Liver (tissue), 9 donors: ENCODE results near the gene CPT1B. TPM values are rescaled to one million over a fixed set of nuclear protein-coding genes. Genes with fewer than 3 reads are reported as not detected.

Experiments
- DNase-seq: peaks from one replicate; pipeline ENCODE4 v3.0.0-alpha.2; 2017; ENCODE audit warnings: low spot score
- H3K27ac ChIP-seq, 2 donors: one replicate each; pipeline ENCODE4 v1.7.0; 2013; ENCODE audit warnings: inconsistent platforms in 2 of 2, low read length in 2 of 2, control low read depth in 1 of 2, low read depth in 1 of 2, mild to moderate bottlenecking in 1 of 2
- H3K27me3 ChIP-seq, 4 donors: one replicate each; pipeline versions ENCODE4 v1.6.1 to v1.7.0; 2013; ENCODE audit warnings: low read length in 3 of 4, inconsistent platforms in 1 of 4, mild to moderate bottlenecking in 1 of 4, moderate library complexity in 1 of 4; ENCODE audit not compliant: control insufficient read depth in 4 of 4, insufficient read depth in 4 of 4
- H3K36me3 ChIP-seq, 4 donors: one replicate each; pipeline versions ENCODE4 v1.6.1 to v1.7.0; 2013; ENCODE audit warnings: low read length in 3 of 4, mild to moderate bottlenecking in 3 of 4, low read depth in 1 of 4, moderate library complexity in 1 of 4; ENCODE audit not compliant: control insufficient read depth in 4 of 4, insufficient read depth in 3 of 4
- H3K4me1 ChIP-seq, 4 donors: one replicate each; pipeline versions ENCODE4 v1.6.1 to v1.7.0; 2013; ENCODE audit warnings: low read length in 3 of 4, mild to moderate bottlenecking in 3 of 4, moderate library complexity in 1 of 4; ENCODE audit not compliant: control insufficient read depth in 4 of 4, insufficient read depth in 4 of 4
- H3K4me3 ChIP-seq, 3 donors: one replicate each; pipeline versions ENCODE4 v1.6.1 to v1.7.0; 2013; ENCODE audit warnings: low read length in 3 of 3, control low read depth in 1 of 3, low read depth in 1 of 3, mild to moderate bottlenecking in 1 of 3
- H3K9ac ChIP-seq, 2 donors: one replicate each; pipeline ENCODE4 v1.7.0; 2013; ENCODE audit warnings: low read length in 2 of 2, mild to moderate bottlenecking in 2 of 2, moderate library complexity in 2 of 2, control low read depth in 1 of 2, low read depth in 1 of 2
- H3K9me3 ChIP-seq, 4 donors: one replicate each; pipeline versions ENCODE4 v1.6.1 to v1.7.0; 2013; ENCODE audit warnings: low read length in 3 of 4; ENCODE audit not compliant: control insufficient read depth in 4 of 4
- CTCF ChIP-seq: fragments of 150-350 bp; IDR thresholded peaks from 2 replicates; pipeline ENCODE4 v1.5.1; 2017; ENCODE audit warnings: improper control_type of control experiment, low read depth, low read length; ENCODE audit not compliant: missing input control
- EGR1 ChIP-seq, 2 donors: IDR thresholded peaks; 2 replicates each; pipeline ENCODE4 v1.6.1; 2016 to 2018; ENCODE audit warnings: antibody characterized with exemption in 2 of 2, low read depth in 2 of 2
- FOXA1 ChIP-seq: IDR thresholded peaks from 2 replicates; pipeline ENCODE4 v1.6.1; 2016; ENCODE audit warnings: antibody characterized with exemption
- FOXA2 ChIP-seq: IDR thresholded peaks from 2 replicates; pipeline ENCODE4 v1.6.1; 2016; ENCODE audit warnings: antibody characterized with exemption
- GABPA ChIP-seq, 2 donors: IDR thresholded peaks in 1 of 2; conservative IDR thresholded peaks in 1 of 2; 2 replicates each; pipeline ENCODE4 v1.6.1; 2016; ENCODE audit warnings: antibody characterized with exemption in 2 of 2, mild to moderate bottlenecking in 1 of 2, moderate library complexity in 1 of 2
- HNF4A ChIP-seq, 2 donors: conservative IDR thresholded peaks; 2 replicates each; pipeline ENCODE4 v1.6.1; 2016; ENCODE audit warnings: antibody characterized with exemption in 2 of 2, mild to moderate bottlenecking in 2 of 2
- HNF4G ChIP-seq: IDR thresholded peaks from 2 replicates; pipeline ENCODE4 v1.6.1; 2016; ENCODE audit warnings: antibody characterized with exemption
- JUND ChIP-seq, 2 donors: IDR thresholded peaks; 2 replicates each; pipeline ENCODE4 v1.6.1; 2016; ENCODE audit warnings: antibody characterized with exemption in 2 of 2
- MAX ChIP-seq: IDR thresholded peaks from 2 replicates; pipeline ENCODE4 v1.6.1; 2016; ENCODE audit warnings: antibody characterized with exemption
- NR2F2 ChIP-seq: IDR thresholded peaks from 2 replicates; pipeline ENCODE4 v1.6.1; 2016; ENCODE audit warnings: antibody characterized with exemption
- RAD21 ChIP-seq, 2 donors: IDR thresholded peaks; 2 replicates each; pipeline ENCODE4 v1.6.1; 2016; ENCODE audit warnings: antibody characterized with exemption in 2 of 2, mild to moderate bottlenecking in 2 of 2
- REST ChIP-seq: IDR thresholded peaks from 2 replicates; pipeline ENCODE4 v1.6.1; 2016; ENCODE audit warnings: antibody characterized with exemption, mild to moderate bottlenecking
- RXRA ChIP-seq, 2 donors: IDR thresholded peaks; 2 replicates each; pipeline ENCODE4 v1.6.1; 2017 to 2018; ENCODE audit warnings: antibody characterized with exemption in 2 of 2, mild to moderate bottlenecking in 1 of 2
- SP1 ChIP-seq: IDR thresholded peaks from 2 replicates; pipeline ENCODE4 v1.6.1; 2018; ENCODE audit warnings: antibody characterized with exemption, mild to moderate bottlenecking
- TAF1 ChIP-seq: conservative IDR thresholded peaks from 2 replicates; pipeline ENCODE4 v1.6.1; 2016; ENCODE audit warnings: antibody characterized with exemption, mild to moderate bottlenecking
- YY1 ChIP-seq: IDR thresholded peaks from 2 replicates; pipeline ENCODE4 v1.6.1; 2016; ENCODE audit warnings: antibody characterized with exemption, mild to moderate bottlenecking
- ZBTB33 ChIP-seq: IDR thresholded peaks from 2 replicates; pipeline ENCODE4 v1.6.1; 2016; ENCODE audit warnings: antibody characterized with exemption
- WGBS: extraction: QIAGEN DNeasy Blood & Tissue Kit; methylation state at CpG from one replicate; pipeline ENCODE4 v1.1.7; 2013; 5-methylcytosine and 5-hydroxymethylcytosine counted together
- polyA plus RNA-seq, 2 donors: library from polyadenylated mRNA; stranded (reverse) in 1 of 2; unstranded in 1 of 2; fragments of 200-250 nt in 1 of 2; fragments of >200 nt in 1 of 2; fragmentation: Nextera tagmentation in 1 of 2; extraction: Ambion mirVana in 1 of 2; gene quantifications; one replicate each; pipeline versions ENCODE4 v1.2.1 to v1.2.3, GENCODE V29; 2013 to 2015
- total RNA-seq, 2 donors: library from RNA; depleted of rRNA; stranded (reverse); fragments of >200 nt; gene quantifications; one replicate each; pipeline ENCODE4 v1.2.3, GENCODE V29; 2014
- TF ChIP-seq, protein P1 (sequence below): IDR thresholded peaks from 2 replicates; pipeline ENCODE4 v1.6.1; 2016; ENCODE audit warnings: antibody characterized with exemption
- donor health status: healthy.
- donor health status: healthy.
- donor health status: healthy.
- donor health status: healthy.
- donor health status: healthy.

CPT1B gene
- total and polyA plus RNA-seq, 4 donors: 3.0 to 13.6 (median 4.9) TPM

DNA sequence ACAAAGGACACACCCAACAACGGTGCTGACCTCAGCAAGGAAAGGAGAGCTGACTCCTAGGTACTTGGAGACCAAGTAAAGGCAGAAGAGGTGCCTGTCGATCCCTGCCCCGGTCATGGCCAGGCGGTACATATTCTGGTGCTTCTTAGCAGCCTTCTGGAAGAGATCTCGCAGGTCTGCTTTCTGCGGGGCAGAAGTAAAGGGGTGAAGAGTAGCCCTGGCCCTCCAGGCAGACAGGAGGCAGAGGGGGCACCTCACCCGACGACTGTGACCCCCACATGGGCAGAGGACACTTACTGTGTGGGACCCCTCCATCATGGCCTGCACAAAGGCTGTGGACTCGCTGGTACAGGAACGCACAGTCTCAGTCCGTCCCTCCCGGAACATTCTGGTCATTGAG lies 7.4 kb downstream of the CPT1B start:
- peaks cover 0 to 17% (median 0%) of the 10 kb centered on the region in 4 donors for H3K36me3 ChIP-seq
- WGBS: 90% methylated on average over 12 of the region's 12 CpGs
- peak overlapping the region; percentile 96 to 97 for H3K27ac ChIP-seq
- H3K4me1 ChIP-seq: peaks cover 10 to 35% (median 22%) of the 10 kb centered on the region in 4 donors
- TF ChIP-seq JUND (IDR thresholded peaks at IDR 0.05): no peak
- no peak for TF ChIP-seq TAF1
- TF ChIP-seq GABPA (IDR thresholded peaks at IDR 0.05 in 1 of 2, conservative IDR thresholded peaks at IDR 0.05 in 1 of 2): no peak
- no peak for TF ChIP-seq MAX
- no peak for TF ChIP-seq RXRA (IDR thresholded peaks at IDR 0.05)
- no peak for TF ChIP-seq YY1
- TF ChIP-seq RAD21 (IDR thresholded peaks at IDR 0.05): no peak
- no peak for TF ChIP-seq SP1
- no peak for TF ChIP-seq NR2F2
- TF ChIP-seq FOXA2: no peak
- no peak for TF ChIP-seq FOXA1
- no peak for TF ChIP-seq EGR1 (IDR thresholded peaks at IDR 0.05; ENCODE audit: low read depth in 2 of 2)
- H3K27me3 ChIP-seq: no peaks in the 10 kb centered on the region
- DNase-seq: no peak
- no peak overlapping the region for H3K9ac ChIP-seq
- no peak overlapping the region for H3K4me3 ChIP-seq
- H3K9me3 ChIP-seq: no peaks in the 10 kb centered on the region

- H3K4me3 ChIP-seq: no peak overlapping the region
- DNase-seq: no peak
- H3K36me3 ChIP-seq: peaks cover 0 to 17% (median 0%) of the 10 kb centered on the region in 4 donors
- H3K27me3 ChIP-seq: no peaks in the 10 kb centered on the region
- 91% methylated on average over 13 of the region's 13 CpGs for WGBS
- H3K9ac ChIP-seq: peak overlapping the region in 1 of 2 donors; percentile 36
- no peaks in the 10 kb centered on the region for H3K9me3 ChIP-seq
- peaks cover 10 to 35% (median 22%) of the 10 kb centered on the region in 4 donors for H3K4me1 ChIP-seq
- TF ChIP-seq RXRA (IDR thresholded peaks at IDR 0.05): no peak
- H3K27ac ChIP-seq: peak overlapping the region; percentile 96 to 97
Measured at GRCh38 chr22:50569896-50570535, 8.2 kb downstream of the CPT1B start.

DNA sequence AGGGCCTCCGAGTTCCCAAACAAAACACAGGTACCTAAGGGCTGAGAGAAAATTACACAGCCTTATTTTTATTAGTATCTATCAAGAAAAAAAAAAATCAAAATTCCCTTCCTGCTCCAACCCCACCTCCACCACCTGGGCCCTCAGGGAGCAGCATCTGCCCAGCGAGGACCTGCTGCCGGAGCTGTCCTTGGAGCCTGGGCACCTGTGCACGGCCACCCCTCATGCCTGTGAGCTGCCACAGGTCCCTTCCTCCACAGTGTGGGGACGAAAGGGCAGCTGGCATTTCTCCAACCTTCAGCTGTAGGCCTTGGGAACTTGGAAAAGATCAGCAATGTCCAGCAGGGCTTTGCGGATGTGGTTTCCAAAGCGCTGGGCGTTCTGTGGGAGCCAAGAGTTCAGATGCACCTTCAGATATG lies 9.2 kb downstream of the CPT1B start:
- 34% methylated on average over 8 of the region's 8 CpGs for WGBS
- peak; percentile 68 for DNase-seq
- peak overlapping the region; percentile 96 to 97 for H3K27ac ChIP-seq
- no peak overlapping the region for H3K4me3 ChIP-seq
- peak overlapping the region; percentile 1 to 65 for H3K9ac ChIP-seq
- peaks cover 12 to 43% (median 25%) of the 10 kb centered on the region in 4 donors for H3K4me1 ChIP-seq
- no peaks in the 10 kb centered on the region for H3K27me3 ChIP-seq
- peaks cover 0 to 17% (median 0%) of the 10 kb centered on the region in 4 donors for H3K36me3 ChIP-seq
- H3K9me3 ChIP-seq: no peaks in the 10 kb centered on the region
- TF ChIP-seq HNF4G (peak; percentile 52), ZBTB33 (no peak), SP1 (peak; percentile 84), FOXA2 (no peak), JUND (IDR thresholded peaks at IDR 0.05) (peak in 1 of 2 donors; percentile 51), GABPA (IDR thresholded peaks at IDR 0.05 in 1 of 2, conservative IDR thresholded peaks at IDR 0.05 in 1 of 2) (peak in 1 of 2 donors; percentile 70), RAD21 (IDR thresholded peaks at IDR 0.05) (peak in 1 of 2 donors; percentile 63), YY1 (peak; percentile 51), EGR1 (IDR thresholded peaks at IDR 0.05; ENCODE audit: low read depth in 2 of 2) (no peak), RXRA (IDR thresholded peaks at IDR 0.05) (peak; percentile 75 to 88), FOXA1 (no peak), HNF4A (conservative IDR thresholded peaks at IDR 0.05) (peak; percentile 90 to 92), REST (no peak), MAX (no peak), TAF1 (no peak), CTCF (no peak)
- TF ChIP-seq, protein P1, sequence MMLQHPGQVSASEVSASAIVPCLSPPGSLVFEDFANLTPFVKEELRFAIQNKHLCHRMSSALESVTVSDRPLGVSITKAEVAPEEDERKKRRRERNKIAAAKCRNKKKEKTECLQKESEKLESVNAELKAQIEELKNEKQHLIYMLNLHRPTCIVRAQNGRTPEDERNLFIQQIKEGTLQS: no peak
